A549 (cell line): Measurements from ENCODE around the gene FHIT.

Experiments
- CHD2 ChIP-seq: fragments of 150-350 bp; IDR thresholded peaks from 2 replicates; pipeline ENCODE4 v1.6.1; 2014; ENCODE audit warnings: low read length; ENCODE audit not compliant: partially characterized antibody
- CTCF ChIP-seq: fragments of >200 bp; sonication (Bioruptor Twin); formaldehyde crosslinking; IDR thresholded peaks from 3 replicates; pipeline ENCODE4 v1.5.1; 2016
- JUN ChIP-seq, 2 experiments: fragments of >200 bp; sonication (Bioruptor Twin); formaldehyde crosslinking; IDR thresholded peaks; 2 replicates in 1 of 2; 3 replicates in 1 of 2; pipeline ENCODE4 v1.6.1; 2016 to 2017
- JUNB ChIP-seq: fragments of >200 bp; sonication (Bioruptor Twin); formaldehyde crosslinking; IDR thresholded peaks from 2 replicates; pipeline ENCODE4 v1.6.1; 2016
- KDM5A ChIP-seq: fragments of 200-600 bp; sonication (generic); IDR thresholded peaks from 2 replicates; pipeline ENCODE4 v1.6.1; 2016; ENCODE audit warnings: antibody characterized with exemption, mild to moderate bottlenecking
- MYC ChIP-seq: IDR thresholded peaks from 2 replicates; pipeline ENCODE4 v1.6.1; 2012; ENCODE audit warnings: mild to moderate bottlenecking, inconsistent platforms, low read length, improper control_type of control experiment, borderline replicate concordance
- POLR2A ChIP-seq: IDR thresholded peaks from 2 replicates; pipeline ENCODE4 v1.6.1; 2012; ENCODE audit warnings: mild to moderate bottlenecking, low read length
- RAD21 ChIP-seq, 2 experiments: fragments of >200 bp in 1 of 2; sonication (Bioruptor Twin) in 1 of 2; formaldehyde crosslinking in 1 of 2; IDR thresholded peaks in 1 of 2; conservative IDR thresholded peaks in 1 of 2; 2 replicates in 1 of 2; 3 replicates in 1 of 2; pipeline ENCODE4 v1.6.1; 2012 to 2018; ENCODE audit warnings: inconsistent platforms in 1 of 2

DNA sequence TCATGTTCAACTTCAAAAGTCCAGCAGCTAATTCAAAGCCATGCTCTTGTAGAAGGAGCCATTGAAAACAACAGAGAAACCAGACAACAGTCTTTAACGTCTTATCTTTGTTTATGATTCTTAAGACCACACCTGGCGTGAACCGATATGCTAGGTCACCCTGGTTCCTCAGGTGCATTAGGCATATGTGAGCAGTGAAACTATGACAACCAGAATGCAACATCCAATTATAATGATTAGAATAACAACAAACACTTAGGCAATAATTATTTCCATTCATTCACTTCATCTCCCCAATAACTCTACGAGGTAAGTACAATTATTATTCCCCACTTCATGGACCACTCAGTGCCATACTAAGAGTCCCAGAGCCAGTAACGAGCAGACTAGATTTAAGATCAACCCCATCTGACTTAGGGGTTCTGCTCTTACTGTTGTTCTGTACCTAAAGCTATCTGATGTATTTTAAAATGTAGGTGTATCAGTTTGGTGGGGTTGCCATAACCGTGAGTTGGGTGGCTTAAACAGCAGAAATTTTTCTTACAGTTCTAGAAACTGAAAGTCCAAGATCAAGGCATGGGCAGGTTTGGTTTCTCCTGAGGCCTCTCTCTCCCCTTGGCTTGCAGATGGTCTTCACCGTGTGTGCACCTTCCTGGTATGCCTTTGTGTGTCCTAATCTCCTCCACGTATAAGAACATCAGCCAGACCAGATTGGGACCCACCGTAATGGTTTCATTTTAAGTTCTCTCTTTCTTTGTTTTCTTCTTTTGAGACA lies 1203.6 kb downstream of the FHIT start:
- TF ChIP-seq MYC, result no peak
- no peak for TF ChIP-seq JUNB
- no peak for TF ChIP-seq POLR2A
- no peak for TF ChIP-seq JUN (IDR thresholded peaks at IDR 0.05)
- no peak for TF ChIP-seq RAD21 (conservative IDR thresholded peaks at IDR 0.05 in 1 of 2, IDR thresholded peaks at IDR 0.05 in 1 of 2)
- TF ChIP-seq CTCF, result no peak
- no peak for TF ChIP-seq KDM5A
- no peak for TF ChIP-seq CHD2
